Frontal cortex (tissue), 4 donors: ENCODE data around the gene DDX47. TPM values are rescaled to one million over a fixed set of nuclear protein-coding genes. Genes with fewer than 3 reads are reported as not detected.
"Not testable (repeated sequence)": the region's sequence is repeated elsewhere in the genome, so short reads cannot be mapped to it uniquely, and the experiment has no call there.

Source experiments
- DNase-seq, 2 donors: peaks; one replicate each; pipeline ENCODE4 v3.0.0; 2012; ENCODE audit warnings: low spot score in 2 of 2
- FAIRE-seq: peaks from 2 replicates; lab custom pipeline; 2012; peaks lifted over from hg19 to GRCh38; lab: Jason Lieb, UNC
- total RNA-seq: library from RNA; depleted of rRNA; stranded (reverse); fragments of >200 nt; gene quantifications from one replicate; pipeline ENCODE4 v1.2.3, GENCODE V29; 2014
- donor health status: control.
- donor health status: control.
- donor health status: control.

DDX47 gene
- total RNA-seq, 1 donor from 2014 or later: 62.4 TPM

DNA sequence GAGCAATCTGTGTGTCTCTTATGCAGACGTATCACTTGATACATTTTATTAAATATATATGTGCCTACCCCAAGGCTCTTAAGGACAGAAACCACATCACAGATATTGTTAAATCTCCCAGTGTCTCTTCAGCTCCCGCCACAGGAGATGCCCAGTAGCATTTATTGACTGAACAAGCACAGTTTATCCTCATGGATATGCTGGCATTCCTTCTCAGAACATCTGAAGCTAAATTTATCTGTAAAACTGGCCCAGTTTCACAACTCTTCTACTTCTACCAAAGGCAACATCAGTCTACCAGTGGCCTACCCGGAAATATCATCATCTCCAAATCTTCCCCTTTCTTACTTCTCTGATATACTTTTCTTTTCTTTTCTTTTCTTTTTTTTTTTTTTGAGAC lies 17.0 kb upstream of the DDX47 start:
- FAIRE-seq (no peak), DNase-seq (no peak)

DNA sequence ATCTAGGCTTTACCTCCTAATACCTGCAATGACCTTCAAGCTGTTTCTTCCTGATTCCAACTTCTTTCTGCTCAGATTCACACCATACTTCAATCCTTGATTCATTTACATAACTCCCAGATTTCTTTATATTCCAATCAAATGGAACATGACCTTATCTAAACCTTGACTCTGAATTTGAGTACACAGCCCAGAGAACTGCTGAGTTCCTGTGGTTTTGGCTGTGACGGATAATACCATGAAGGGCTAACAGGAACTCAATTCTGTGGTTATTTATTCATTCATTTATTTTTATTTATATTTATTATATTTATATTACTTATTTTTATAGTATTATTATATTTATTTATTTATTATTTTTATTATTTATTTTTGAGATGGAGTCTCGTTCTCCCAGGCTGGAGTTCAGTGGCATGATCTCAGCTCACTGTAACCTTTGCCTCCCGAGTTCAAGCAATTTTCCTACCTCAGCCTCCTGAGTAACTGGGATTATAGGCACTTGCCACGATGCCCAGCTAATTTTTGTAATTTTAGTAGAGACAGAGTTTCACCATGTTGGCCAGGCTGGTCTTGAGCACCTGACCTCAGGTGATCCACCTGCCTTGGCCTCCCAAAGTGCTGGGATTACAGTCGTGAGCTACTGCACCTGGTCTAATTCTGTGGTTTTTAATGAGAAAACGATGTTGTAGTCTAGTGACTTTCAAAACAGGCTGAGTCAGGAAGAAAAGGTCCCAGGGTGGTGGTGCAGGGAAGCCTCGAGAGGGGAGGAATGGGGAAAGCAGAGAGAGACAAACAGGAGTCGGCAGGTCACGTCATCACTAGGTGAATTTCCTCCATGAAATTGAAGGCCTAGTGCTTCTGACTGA lies 16.0 kb upstream of the DDX47 start:
- FAIRE-seq: no peak
- no peak for DNase-seq

DNA sequence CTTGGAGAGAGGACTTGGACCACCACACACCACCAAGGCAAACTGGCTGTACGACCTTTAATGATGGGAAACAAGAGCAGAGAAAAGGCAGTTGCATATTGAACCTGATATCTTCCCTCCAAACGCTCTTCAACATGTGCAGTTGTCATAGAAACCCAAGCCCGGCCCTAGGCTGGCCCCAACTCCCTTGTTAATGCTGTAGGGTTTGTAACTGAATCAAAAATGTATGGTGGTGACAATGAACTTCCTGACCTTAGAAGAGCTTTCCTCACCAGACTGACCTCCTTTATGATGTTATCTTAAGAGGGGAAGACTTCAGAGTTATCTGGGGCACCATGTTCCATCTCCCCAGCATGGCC lies 15.4 kb upstream of the DDX47 start:
- no peak for FAIRE-seq
- DNase-seq: no peak

DNA sequence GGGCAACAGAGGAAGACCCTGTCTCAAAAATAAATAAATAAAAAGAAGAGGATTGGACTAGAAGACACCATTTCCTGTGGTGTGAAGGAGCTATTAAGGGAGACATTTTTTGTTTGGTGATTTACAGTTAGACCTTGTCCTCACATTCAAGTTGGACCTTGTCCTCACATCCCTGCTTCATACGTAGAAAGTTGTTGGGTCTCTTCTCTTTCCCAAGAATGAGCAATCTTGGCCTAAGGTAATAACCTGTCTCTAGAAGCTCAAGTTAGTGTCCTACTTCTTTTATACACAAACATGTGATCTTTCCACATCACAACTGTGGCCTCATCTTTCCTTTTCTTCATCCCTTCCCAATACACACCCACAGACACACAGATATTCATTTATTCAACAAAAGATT lies 14.7 kb upstream of the DDX47 start:
- no peak for FAIRE-seq
- DNase-seq: no peak

DNA sequence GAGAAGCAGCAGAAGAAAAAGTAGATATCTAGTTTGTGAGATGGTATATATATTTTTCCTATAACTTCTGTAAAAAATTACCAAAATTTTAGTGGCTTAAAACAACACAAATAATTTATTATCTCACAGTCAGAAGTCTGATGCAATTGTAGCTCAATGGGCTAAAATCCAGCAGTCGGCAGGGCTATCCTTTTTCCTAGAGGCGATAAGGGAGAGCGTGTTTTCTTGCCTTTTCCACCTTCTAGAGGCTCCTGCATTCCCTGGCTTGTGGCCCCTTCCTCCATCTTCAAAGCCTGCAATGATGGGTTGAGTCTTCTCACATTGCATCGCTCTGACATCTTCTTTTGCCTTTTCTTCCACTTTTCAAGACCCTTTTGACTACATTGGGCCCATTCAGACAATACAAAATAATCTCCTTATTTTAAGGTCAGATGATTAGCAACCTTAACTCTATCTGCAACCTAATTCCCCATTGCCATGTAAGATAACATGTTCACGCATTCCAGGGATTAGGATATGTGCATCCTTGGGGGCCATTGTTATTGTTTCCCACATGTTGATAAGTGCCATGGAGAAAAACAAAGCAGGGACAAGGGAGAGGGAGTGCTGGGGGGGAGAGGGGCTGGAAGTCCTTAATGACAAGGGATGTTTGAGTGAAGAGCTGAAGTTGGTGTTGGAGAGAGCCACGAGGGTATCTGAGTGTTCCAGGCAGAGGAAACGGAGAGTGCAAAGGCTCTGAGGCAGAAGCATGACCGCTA lies 13.8 kb upstream of the DDX47 start:
- FAIRE-seq (no peak), DNase-seq (no peak)

DNA sequence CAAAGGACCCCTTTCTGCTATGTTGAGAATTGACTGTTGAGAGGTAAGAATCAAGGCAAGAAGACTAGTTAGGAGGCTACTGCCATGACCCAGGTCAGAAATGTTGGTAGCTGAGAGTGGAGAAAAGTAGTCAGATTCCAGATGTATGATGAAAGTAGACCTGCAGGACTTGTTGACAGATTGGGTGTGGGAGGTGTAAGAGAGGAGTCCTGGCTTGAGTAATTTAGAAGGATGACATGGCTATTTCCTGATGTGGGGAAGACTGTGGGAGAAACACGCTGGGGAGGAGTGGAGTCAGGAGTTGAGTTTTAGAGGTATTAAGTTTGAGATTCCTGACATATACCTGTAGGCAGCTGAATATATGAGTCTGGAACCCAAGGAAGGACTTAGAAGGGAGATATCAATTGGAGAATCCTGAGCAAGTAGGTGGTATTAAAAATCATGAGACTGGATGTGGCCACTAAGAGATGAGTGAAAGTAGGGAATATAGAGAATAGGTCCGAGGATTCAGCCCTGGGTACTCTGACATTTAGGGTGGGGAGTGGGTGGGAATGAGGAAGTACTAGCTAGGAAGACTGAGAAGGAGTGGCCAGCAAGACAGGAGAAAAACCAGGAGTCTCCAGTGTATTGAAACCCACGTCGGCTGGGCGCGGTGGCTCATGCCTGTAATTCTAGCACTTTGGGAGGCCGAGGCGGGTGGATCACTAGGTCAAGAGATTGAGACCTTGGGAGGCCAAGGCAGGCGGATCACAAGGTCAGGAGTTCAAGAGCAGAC lies 12.6 kb upstream of the DDX47 start:
- FAIRE-seq (no peak), DNase-seq (no peak)

DNA sequence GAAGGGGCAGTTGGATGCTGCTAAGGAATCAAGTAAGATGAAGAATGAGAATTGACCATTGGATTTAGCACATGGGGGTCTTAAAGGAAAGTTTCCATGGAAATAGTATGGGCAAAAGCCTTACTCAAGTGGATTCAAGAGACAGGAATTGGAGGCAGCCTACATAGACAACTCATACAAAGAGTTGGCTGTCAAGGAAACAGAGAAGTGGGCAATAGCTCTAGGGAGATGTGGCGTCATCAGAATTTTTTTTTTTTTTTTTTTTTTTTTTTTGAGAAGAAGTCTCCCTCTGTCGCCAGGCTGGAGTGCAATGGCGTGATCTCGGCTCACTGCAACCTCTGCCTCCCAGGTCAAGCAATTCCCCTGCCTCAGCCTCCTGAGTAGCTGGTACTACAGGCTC lies 11.5 kb upstream of the DDX47 start:
- FAIRE-seq, DNase-seq: not testable (repeated sequence)

DNA sequence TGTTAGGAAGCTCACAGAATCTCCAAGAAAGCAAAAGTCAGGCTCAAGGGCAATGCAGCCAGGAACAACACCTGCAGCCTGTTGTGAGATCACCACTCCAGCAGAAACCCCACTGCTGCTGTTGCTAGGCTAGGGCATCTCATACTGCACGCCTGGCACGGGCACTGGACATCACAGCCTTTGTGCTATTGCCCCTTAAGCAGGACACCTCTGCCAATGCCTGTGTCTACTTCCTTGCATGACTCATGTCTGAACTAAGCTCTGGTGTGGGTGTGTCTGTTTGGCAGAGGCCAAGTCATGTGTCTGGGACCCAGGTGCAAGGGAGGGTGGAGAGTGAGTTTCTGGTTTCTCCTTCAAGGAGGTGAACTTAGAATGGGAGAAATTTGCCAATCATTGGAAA lies 10.0 kb upstream of the DDX47 start:
- FAIRE-seq: no peak
- peak in 1 of 2 donors; percentile 44 for DNase-seq

DNA sequence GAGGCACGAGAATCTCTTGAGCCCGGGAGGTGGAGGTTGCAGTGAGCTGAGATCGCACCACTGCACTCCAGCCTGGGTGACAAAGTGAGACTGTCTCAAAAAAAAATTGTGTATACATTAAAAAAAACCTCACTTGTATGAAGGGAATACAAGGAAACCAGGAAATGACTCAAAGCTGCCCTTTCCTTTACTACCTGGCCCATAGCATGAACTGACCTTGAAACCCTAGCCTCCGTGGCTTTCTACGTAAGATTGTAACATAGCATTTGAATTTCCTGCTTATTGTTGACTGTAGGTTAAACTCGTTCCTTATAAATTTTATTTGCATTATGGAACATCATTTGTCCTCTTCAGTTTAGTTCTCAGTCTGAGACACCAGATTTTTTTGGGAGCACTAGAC lies 9.1 kb upstream of the DDX47 start:
- no peak for DNase-seq
- no peak for FAIRE-seq

DNA sequence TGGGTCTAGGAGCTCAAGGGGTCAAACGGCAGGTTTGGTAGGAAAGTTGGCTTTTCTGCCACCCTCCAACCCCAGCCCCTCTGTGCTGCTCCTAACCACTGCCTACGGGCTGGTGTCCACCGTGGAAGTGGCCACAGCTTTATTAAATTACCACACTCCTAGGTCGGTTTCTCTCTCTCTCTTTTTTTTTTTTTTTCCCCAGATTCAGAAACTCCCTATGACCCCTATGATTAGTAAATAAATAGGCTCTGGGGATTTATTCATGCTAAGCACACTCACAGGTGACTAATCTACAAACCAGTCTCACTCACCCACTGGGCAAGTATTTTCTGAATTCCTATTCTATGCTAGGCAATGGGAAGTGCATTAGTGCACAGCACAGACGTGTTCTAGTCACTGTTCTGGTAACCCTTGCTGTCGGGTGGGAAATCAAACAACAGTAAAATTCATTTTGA lies 8.7 kb upstream of the DDX47 start:
- FAIRE-seq (no peak), DNase-seq (no peak)

DNA sequence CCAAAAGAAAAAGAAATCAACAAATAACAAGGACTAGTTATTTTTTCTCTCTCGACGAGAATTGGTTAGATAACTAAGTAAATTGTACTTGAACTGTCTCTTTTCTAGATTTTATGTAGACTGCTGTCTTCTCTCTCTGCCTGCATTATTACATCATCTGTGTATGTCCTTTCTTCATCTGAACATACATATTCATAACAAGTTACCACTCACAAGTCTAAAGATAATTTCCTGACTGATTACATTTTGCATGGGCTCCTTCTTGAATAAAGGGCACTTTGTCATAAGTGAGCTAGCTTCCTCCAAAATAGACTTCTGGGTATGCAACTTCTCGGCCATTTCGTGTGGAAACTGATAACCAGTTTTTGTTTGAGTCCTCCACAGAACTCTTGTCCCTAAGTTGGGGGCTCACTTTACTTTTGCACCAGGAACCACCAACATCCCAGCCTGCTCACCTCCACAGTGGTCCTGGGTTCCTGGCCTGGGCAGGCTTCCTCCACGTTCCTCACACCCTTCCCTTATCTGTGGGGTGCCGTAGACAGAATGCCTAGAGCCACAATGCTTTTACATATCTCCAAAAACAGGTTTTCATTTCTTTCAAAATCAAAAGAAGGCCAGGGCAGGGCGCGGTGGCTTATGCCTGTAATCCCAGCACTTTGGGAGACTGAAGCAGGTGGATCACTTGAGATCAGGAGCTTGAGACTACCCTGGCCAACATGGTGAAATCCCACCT lies 6.2 kb upstream of the DDX47 start:
- FAIRE-seq: no peak

DNA sequence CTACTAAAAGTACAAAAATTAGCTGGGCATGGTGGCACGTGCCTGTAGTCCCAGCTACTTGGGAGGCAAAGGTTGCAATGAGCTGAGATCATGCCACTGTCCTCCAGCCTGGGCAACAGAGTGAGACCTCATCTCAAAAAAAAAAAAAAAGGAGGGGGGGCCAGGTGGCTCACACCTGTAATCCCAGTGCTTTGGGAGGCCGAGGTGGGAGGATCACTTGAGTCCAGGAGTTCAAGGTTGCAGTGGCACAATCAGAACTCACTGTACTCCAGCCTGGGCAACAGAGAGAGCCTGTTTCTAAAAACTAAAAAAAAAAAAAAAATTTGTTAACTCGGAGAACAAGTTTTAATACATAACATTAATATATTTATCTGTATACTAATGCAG lies 5.6 kb upstream of the DDX47 start:
- not testable (repeated sequence) for FAIRE-seq

More for the DNA sequence above, 6.2 kb upstream of the DDX47 start:
- no peak for DNase-seq

DNA sequence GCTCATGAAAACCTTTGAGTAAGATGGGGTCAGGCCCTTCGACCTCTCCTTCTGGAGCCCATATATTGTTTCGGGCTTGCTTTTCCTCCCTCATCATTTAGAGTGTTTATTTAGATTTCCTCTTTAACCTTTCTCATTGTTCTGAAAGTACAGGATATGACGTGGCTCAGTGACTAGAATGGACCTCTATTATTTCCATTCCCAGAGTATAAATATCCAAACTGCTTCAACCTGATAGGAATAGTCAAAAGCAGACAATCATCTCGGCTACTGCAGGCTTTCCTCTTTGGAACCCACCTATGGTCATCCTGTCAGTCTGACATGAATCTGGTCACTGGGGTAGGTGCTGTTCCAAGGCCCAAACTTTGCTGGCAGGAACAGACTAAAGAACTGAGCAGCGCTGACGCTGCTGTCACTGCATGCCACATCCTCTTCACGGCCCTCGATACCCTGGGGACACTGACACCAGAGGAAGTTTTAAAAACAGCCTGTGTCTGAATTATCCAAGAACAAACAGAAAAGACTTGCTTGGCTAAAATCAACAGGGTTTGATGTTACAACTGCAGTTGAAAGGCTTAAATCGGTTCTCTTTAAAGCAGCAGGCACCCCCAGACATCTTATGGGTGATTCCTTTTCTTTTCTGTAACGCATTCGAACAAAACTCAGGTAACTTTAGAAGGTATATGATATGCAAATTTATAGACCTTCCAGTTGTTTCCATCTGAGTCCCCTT lies 5.0 kb upstream of the DDX47 start:
- DNase-seq (no peak), FAIRE-seq (no peak)

More for the DNA sequence above, 5.6 kb upstream of the DDX47 start:
- DNase-seq: not testable (repeated sequence)

DNA sequence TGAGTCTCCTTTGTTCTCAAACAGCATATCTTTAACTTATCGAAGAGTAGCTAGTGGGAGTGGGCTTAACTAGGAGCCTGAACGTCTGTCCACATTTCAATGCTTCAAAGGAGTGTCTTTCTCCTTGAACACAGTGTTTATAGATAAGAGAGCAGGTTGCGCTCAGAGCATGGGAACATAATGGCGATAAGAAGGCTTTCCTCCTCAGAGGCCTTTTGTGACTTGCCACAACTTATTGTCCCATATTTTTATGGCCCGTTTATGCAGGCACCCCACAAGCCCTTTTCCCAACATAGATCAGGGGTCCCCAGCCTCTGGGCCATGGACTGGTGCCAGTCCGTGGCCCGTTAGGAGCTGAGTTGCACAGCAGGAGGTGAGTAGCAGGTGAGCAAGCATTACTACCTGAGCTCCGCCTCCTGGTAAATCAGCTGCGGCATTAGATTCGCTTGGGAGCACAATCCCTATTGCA lies 2.6 kb upstream of the DDX47 start:
- FAIRE-seq (no peak), DNase-seq (no peak)

DNA sequence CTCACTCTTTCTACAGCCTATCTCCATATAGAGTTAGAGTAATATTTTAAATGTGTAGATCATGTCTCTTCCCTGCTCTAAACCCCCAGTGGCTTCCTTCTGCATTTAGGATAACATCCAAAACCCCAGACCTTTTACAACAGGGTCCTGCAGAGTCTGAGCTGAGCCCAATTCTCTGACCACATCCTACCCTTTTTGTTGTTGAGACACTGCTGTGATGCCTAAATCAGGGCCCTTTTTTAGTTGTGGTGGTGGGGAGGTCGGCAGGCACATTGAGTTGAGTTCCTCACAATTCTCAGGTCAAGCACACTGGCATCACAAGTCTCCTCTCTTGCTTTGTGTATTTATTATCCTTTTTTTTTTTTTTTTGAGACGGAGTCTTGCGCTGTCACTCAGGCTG lies 1.8 kb upstream of the DDX47 start:
- no peak for FAIRE-seq
- DNase-seq: no peak

DNA sequence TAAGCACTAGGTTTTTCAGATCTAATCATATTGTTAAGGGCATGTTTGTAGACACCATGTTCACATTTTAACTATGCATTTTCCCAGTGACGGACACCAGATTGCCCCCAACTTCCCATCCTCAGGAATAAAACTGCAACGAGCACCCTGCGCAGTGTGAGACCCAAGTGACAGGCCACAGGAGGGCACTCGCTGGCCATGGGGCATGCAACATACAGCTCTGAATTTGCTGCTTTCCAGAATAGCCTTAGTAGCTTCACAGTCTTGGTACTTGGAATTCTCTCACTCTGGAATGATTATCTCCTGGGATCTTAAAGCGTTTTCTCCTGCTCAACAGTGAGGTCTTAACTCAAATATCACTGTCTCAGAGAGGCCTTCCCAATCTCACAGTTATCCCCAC lies 972 bp upstream of the DDX47 start:
- FAIRE-seq (no peak), DNase-seq (no peak)

DNA sequence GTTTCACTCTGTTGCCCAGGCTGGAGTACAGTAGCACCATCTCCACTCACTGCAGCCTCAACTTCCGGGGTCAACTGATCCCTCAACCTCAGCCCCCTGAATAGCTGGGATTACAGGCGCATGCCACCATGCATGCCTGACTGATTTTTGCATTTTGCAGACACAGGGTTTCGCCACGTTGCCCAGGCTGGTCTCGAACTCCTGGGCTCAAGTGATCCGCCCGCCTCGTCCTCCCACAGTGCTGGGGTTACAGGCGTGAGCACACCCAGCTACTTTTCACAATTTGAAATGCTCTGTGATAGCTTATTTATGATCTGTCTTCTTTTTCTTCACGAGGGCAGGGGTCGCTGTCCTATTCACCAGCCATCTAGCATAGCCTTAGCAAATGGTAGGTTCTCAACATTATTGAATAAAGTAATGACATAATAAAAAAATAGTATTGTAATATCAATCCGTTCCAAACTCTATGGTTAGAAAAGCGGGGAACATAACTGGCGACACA lies 477 bp upstream of the DDX47 start:
- no peak for FAIRE-seq
- DNase-seq: no peak

DNA sequence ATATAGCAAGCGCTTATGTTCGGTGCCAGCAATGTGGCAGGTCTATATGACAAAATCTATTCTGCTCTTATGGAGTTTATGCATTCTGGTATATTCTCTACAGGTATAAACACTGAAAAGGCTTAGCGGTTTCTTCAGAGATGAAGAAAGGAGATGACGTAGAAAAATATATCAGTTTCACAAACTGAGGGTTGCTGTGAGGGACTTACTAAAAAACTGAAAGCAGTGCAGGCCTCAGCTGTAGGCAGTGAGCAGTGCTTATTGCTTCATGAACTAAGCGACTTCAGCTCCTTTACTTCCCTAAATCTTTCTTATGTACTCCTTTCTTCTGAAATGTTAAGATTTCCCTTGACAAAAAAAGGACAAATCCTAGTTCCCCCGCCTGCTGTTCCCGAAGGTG lies 4.5 kb downstream of the DDX47 start:
- no peak for FAIRE-seq
- DNase-seq: no peak

DNA sequence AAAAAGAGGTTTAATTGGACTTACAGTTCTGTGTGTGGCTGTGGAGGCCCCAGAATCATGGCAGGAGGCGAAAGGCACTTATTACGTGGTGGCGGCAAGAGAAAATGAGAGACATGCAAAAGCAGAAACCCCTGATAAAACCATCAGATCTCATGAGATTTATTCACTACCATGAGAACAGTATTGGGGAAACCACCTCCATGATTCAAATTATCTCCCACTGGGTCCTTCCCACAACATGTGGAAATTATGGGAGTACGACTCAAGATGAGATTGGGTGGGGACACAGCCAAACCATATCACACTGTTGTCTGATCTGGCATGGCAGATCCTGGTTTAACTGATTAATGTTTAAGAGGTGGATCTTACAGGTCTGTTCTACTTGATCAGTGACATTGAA lies 5.6 kb downstream of the DDX47 start:
- no peak for FAIRE-seq

More for the DNA sequence above, 5.6 kb downstream of the DDX47 start:
- DNase-seq: no peak
